Activated effector memory CD4-positive, alpha-beta T cell treated with anti-CD3 and anti-CD28 coated beads, Interleukin-2, amount 50 U/mL, for 16 hours (primary cell): Measurements from ENCODE around the gene ZGRF1.
"Not testable (repeated sequence)": the region's sequence is repeated elsewhere in the genome, so short reads cannot be mapped to it uniquely, and the experiment has no call there.

Experiments used
- DNase-seq: peaks from one replicate; pipeline ENCODE4 v3.0.0-alpha.2; 2020

Gene ZGRF1

GRCh38 chr4:112636688-112637551 lies at the start of gene ZGRF1, which contains the start of gene LARP7:
Gene ZGRF1, minus strand, starts transcription at chr4:112636909. Its CDS starts 3,733 bp downstream, at chr4:112633176.
Gene LARP7, plus strand, starts transcription at chr4:112637143. Its CDS starts 7,527 bp downstream, at chr4:112644670.
- peak; percentile 99 for DNase-seq

- DNase-seq = no peak
Observed at GRCh38 chr4:112680996-112681395, 44.3 kb upstream of the ZGRF1 start.

GRCh38 chr4:112677519-112678091 lies 40.9 kb upstream of the ZGRF1 start:
- DNase-seq = no peak

- DNase-seq = no peak
Observed at GRCh38 chr4:112674376-112674775, 37.7 kb upstream of the ZGRF1 start.

- no peak for DNase-seq
Observed at GRCh38 chr4:112673686-112674085, 37.0 kb upstream of the ZGRF1 start.

GRCh38 chr4:112673076-112673475 lies 36.4 kb upstream of the ZGRF1 start:
- no peak for DNase-seq

- no peak for DNase-seq
Observed at GRCh38 chr4:112668131-112668530, 31.4 kb upstream of the ZGRF1 start.

GRCh38 chr4:112664611-112665010 lies 27.9 kb upstream of the ZGRF1 start:
- DNase-seq = no peak

- not testable (repeated sequence) for DNase-seq
Observed at GRCh38 chr4:112656115-112656514, 19.4 kb upstream of the ZGRF1 start.

GRCh38 chr4:112655270-112655669 lies 18.6 kb upstream of the ZGRF1 start:
- no peak for DNase-seq

- no peak for DNase-seq
Observed at GRCh38 chr4:112652216-112652615, 15.5 kb upstream of the ZGRF1 start.

GRCh38 chr4:112651641-112652040 lies 14.9 kb upstream of the ZGRF1 start:
- DNase-seq = no peak

- DNase-seq = no peak
Observed at GRCh38 chr4:112650332-112650731, 13.6 kb upstream of the ZGRF1 start.

GRCh38 chr4:112649055-112649408 lies 12.3 kb upstream of the ZGRF1 start:
- no peak for DNase-seq

GRCh38 chr4:112648263-112649054 lies 11.8 kb upstream of the ZGRF1 start:
- no peak for DNase-seq

- no peak for DNase-seq
Observed at GRCh38 chr4:112647785-112648184, 11.1 kb upstream of the ZGRF1 start.

GRCh38 chr4:112646632-112647537 lies 10.2 kb upstream of the ZGRF1 start:
- no peak for DNase-seq

- DNase-seq = no peak
Observed at GRCh38 chr4:112645541-112646329, 9.0 kb upstream of the ZGRF1 start.

GRCh38 chr4:112644595-112645535 lies 8.2 kb upstream of the ZGRF1 start:
- DNase-seq = not testable (repeated sequence)

- no peak for DNase-seq
Observed at GRCh38 chr4:112642526-112642925, 5.8 kb upstream of the ZGRF1 start.

- no peak for DNase-seq
Observed at GRCh38 chr4:112637552-112637866, 800 bp upstream of the ZGRF1 start.
